NAMALWA (cell line): ENCODE data around the gene AGFG1.

Experiments used
- DNase-seq: peaks from one replicate; pipeline ENCODE4 v3.0.0-alpha.2; 2015; ENCODE audit warnings: low spot score

AGFG1 gene, protein sequence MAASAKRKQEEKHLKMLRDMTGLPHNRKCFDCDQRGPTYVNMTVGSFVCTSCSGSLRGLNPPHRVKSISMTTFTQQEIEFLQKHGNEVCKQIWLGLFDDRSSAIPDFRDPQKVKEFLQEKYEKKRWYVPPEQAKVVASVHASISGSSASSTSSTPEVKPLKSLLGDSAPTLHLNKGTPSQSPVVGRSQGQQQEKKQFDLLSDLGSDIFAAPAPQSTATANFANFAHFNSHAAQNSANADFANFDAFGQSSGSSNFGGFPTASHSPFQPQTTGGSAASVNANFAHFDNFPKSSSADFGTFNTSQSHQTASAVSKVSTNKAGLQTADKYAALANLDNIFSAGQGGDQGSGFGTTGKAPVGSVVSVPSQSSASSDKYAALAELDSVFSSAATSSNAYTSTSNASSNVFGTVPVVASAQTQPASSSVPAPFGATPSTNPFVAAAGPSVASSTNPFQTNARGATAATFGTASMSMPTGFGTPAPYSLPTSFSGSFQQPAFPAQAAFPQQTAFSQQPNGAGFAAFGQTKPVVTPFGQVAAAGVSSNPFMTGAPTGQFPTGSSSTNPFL

DNA sequence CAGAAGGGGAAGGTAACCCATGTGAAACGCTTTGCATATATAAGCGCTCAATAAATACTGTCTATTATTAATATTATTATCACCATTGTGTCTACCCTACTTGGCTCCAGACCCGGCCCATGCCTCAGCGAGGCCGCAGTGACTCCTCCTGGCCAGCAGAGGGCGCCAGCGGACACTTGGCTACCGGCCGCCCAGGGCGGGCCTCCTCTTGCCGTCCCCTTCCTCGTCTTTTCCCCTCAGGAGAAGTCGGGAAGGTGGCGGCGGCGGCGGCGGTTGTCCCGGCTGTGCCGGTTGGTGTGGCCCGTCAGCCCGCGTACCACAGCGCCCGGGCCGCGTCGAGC, at the start of gene AGFG1:
Gene AGFG1, plus strand, starts transcription at position 233 of the 341 bp plus-strand sequence. CDS start 266 bp downstream, outside the sequence.
- DNase-seq = peak; percentile 79

DNA sequence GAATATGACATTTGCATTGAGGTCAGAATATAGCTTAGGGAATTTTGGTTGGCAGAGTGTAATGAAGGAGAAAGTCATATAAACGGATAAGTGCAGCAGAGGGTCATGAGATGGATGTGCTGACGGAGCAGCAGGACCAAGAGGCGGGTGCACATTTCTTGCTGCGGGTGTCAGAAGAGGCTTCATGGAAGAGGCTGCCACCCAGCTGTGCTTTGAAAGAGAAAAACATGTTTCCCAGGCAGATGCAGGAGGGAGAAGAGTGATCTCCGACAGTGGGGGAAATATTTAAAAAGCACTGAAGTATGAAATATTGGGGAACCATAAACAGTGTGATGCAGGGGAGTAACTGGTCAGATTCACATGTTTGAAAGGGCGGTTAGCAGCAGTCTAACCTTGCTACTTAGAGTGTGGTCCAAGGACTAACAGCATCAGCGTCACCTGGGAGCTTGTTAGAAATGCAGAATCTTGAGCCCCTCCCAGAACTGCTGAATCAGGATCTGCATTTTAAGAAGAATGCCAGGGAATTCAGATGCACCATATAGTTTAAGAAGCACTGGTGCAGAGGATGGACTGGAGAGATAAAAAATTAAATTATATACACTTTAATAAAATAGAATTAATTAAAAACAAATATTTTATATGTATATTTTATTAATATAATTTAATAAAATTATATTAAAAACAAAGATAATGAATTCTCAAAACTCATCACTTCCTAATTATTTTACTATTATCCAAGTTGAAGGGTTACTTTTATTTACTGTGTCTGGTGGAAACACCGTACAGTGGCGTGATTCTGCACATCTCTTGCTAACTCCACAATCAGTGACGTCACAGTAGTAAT, 48.1 kb upstream of the AGFG1 start:
- no peak for DNase-seq

DNA sequence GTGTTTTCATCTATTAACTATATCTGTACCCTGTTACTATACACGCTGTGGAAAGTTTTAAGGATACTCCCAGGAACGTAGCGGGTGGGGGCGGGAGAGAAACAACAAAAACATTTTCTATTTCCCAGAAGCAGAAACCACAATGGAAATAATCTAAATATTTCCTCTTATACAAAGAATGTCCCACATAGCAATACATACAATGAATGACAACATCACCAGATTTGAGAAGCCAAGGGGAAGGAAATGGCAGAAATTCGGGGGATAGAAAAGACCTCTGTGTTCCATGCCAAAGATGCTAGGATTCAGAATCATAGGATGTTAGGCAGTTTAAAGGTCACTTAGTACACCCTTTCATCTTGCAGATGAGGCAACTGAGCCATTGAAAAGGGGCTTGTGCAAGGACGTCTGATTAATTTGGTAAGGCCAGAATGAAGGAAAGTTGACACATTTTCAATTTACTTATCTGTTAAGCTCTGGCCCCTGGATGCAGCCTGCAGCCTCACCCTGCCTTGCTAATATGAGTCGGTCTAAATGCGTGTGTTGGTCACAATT, 43.1 kb upstream of the AGFG1 start:
- DNase-seq = no peak

DNA sequence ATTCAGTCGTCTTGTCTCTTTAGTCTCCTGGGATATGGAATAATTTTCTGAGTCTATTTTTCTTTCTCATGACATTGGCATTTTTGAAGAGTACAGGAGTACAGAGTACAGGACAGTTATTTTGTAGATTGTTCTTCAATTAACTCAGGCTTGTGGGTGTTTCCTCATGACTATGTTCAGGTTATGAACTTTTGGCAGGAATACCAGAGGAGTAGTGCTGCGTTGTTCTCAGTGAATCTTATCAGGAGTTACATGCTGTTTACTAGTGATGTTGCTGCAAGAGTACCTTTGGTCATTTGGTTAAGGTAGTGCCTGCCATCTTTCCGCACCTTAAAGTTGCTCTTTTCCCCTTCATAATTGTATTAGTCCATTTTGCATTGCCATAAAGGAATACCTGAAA, 41.3 kb upstream of the AGFG1 start:
- DNase-seq = no peak

DNA sequence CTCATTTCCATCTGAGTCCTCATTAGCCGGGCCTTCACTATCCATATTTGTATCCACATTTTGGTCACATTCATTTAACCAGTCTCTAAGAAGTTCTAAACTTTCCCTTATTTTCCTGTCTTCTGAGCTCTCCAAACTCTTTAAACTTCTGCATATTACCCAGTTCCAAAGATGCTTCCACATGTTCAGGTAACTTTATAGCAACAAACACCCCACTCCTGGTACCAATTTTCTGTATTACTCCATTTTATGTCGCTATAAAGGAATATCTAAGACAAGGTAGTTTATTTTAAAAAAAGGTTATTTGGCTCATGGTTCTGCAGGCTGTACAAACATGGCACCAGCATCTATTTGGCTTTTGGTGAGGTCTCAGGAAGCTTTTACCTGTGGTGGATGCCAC, 38.8 kb upstream of the AGFG1 start:
- DNase-seq = no peak

DNA sequence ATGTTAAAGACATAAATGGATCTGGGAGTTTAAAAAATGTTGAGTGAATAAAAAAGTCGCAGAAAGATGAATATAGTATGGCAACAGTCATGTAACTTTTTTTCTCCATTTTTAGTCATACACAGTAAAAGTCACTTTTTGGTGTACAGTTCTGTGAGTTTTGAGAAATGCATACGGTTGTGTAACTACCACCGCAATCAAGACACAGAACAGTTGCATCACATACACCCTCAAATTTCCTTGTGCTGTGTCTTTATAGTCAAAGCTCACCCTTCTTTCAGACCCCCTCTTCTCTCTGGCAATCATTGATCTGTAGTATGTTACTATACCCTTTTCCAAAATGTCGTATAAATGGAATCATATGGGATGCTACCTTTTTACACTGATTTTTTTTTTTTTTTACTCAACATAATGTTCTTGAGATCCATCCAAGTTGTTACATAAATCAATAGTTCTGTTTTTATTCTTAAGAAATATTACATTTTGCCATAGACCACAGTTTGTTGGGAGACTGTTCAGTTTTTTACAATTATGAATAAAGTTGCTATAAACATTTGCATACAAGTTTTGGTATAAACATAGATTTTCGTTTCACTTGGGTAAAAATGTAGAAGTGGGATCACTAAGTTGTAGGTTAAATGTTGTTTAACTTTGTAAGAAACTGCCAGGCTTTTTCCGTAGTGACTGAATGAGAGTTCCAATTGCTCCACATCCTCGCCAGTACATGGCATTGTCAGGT, 35.4 kb upstream of the AGFG1 start:
- no peak for DNase-seq

DNA sequence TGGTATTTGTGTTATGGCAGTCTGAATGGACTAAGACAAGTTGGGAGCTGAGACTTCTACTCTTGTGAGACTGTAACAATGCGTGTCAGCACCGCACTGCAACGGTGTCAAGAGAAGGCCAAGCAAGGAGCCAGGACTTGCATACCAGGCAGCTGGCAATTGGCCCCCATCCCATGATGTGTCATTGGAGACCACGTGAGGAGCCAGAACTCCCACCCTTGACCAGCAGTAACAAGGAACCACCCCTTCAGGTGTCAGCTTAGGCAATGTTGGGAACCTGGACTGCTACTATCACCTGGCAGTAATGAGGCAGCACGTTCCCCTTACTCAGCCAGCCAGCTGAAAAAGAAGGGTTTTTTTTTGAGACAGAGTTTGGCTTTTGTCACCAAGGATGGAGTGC, 32.7 kb upstream of the AGFG1 start:
- no peak for DNase-seq

DNA sequence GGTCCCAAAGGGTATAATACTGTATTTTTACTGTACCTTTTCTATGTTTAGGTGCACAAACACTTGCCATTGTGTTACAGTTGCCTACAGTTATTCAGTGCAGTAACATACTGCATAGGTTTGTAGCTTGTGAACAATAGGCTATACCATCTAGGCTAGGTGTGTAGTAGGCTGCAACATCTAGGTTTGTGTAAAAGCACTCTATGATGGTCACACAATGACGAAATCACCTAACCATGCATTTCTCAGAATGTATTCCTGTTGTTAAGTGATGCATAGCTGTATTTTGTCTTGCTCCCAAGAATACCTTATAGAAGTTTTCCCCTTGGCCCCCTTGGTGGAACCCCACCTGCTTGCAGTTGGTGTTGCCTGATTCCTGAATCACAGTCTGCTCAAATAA, 29.3 kb upstream of the AGFG1 start:
- DNase-seq = no peak

DNA sequence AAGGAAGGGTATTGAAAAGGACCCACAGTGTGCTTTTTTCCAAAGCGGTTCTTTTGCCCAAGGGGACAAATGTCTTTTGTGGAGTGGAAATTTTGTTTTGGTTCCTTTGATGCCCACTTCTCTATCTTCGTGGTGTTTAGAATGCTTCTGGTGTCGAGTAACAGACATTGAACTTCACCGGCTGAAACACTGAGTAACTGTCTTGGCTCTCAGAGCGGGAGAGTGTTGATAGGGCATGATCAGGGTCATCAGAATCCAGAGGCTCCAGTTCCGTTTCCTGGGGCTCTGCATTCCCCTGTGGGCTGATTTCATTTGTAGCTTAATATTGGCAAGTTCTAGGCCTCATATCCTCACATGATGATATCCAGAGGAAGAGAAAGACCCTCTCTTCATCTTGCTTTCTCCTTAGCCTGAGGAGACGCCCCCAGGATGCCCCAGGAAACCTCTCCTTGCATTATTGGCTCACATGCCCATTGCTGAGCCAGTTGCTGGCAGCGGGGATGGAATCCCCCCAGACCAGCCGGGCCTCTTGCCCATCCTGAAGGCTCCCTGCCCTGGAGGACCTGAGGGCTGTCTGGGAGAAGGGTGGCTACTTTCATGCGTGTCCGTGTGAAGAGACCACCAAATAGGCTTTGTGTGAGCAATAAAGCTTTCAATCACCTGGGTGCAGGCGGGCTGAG, 27.9 kb upstream of the AGFG1 start:
- no peak for DNase-seq

DNA sequence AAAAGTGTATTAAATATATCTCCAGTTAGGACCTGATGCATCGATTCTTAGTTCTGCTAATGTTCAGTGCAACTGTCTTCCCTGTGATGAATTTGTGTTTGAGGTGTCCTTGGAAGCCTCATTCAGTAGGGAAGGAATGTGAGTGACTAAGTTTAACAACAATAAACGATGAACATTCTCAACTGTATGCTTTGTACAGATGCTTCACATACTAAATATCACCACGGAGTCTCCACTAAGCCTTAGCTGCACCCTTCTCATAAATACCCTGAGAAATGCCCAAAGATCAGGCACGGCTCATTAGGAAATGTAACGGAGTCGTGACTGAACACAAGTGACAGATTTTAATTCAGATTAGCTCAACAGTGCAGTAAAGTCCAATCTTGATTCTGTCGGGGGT, 24.4 kb upstream of the AGFG1 start:
- DNase-seq = no peak

DNA sequence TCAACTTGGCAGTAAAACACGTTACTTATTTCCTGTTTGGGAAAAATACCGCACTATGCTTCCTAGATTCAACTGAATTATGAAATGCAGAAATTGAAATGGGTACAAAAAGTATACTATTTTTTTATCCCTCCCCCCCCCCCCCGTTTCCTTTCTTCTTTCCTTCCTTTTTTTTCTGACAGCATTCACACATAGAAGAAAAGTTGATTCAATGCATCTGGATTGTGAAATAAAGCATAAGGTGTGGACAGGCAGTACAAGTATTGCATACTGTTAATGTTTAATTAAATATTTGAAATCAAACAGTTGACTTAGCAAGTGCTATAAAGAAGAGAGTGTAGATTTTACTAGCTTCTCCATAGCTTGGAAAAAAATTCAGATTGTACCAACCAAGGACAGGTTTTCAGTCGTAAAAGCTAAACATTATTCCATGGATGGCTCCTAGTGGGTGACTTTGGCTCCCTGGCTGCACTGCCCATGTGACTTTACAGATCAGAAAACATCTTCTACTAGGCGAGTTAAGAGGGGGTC, 21.6 kb upstream of the AGFG1 start:
- no peak for DNase-seq

DNA sequence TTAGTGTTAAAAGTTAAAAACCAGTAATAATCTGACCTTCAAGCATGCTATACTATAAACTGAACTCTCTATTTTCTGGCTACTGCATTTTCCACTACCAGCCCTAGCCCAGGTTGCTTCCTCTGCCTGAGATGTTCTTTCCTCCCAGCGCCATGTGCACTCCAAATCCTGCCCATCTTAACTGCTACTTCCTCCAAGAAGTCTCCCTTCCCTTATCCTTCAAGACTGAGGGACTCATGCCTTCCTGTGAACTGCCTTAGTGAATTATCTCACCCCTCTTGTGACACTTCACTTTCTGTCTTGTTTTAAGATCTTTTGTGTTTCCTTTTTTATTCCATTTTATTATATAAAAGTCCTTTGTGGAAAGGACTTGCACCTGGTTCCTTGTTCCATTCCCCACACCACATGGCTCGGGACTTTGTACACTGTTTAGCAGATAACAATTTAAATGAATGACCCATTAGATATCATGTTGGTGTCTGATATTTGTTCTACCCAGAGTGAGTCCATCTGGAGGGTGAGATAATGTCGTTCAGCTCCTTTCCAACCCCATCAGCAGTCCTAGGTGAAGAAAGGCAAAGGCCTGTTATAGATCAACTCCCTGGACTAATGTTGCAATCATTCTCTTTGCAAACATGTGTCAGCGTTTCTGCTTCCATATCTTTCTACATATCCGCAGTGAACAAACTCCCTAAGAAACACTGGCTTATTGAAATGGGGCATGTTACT, 20.9 kb upstream of the AGFG1 start:
- no peak for DNase-seq

DNA sequence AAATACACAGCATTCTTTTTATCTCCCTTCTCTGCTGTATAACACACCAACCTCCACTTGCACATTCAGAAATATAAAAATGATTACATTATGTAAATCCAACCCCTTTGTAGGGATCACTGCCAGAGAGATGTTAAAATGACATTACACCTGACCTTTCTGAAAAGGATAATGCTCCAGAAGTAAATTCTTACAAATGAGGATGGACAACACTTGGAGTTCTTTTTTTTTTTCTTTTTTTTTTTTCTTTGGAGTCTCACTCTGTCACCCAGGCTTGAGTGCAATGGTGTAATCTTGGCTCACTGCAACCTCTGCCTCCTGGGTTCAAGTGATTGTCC, 20.3 kb upstream of the AGFG1 start:
- DNase-seq = no peak

DNA sequence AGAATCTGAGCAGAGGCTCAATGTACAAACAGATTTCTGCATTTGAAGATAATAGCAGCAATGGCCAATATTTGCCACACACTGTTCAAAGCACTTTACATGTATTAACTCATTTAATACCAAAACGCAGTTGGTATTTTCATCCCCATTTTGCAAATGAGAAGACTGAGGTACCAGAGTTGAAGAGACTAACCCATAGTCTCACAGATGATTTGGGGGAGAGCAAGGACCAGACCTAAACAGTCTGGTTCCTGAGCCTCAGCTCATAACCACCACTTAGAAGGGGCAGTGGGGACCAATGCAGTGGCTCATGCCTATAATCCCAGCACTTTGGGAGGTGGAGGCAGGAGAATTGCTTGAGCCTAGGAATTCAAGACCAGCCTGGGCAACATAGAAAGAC, 18.1 kb upstream of the AGFG1 start:
- DNase-seq = no peak

DNA sequence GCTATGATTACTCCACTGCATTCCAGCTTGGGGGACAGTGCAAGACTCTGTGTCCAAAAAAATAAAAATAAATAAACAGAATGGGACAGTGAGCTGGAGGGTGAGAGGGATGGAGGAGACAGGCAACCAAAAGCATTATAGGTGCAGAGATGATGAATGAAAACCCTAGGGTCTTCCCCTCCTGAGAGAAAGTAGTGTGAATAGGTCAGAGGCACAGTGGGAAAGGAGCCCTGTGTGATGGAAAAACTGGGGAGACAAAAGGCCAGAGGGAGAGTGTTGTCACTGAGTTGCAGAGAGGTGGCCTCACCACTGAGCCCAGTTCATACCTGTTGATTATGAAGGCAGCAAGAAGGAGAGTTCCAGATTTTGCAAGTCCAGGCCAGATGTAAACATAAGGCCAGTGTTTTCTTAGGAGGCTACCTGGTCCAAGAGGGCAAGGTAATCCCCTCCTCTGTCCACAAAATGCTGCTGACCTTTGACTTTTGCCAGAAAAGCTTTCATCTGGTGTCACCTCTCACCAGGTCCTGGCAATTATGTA, 17.6 kb upstream of the AGFG1 start:
- no peak for DNase-seq

DNA sequence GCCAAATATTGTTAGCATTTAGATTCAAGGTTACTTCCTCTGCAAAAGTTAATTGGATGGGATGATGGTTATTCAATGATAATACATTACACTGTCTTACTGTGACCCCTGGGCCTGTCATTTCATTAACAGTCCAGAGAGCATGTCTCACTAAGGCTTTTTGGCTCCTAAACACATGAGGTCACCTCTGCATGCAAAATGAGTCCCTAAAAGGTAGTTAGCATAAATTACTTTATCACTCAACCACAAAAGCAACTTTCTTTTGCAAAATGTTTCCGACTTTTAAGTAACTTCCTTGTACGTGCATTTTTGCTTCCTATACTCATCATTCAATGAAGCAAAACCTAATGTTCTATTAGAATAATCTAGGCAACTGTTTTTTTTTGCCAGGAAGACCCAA, 16.8 kb upstream of the AGFG1 start:
- DNase-seq = no peak

DNA sequence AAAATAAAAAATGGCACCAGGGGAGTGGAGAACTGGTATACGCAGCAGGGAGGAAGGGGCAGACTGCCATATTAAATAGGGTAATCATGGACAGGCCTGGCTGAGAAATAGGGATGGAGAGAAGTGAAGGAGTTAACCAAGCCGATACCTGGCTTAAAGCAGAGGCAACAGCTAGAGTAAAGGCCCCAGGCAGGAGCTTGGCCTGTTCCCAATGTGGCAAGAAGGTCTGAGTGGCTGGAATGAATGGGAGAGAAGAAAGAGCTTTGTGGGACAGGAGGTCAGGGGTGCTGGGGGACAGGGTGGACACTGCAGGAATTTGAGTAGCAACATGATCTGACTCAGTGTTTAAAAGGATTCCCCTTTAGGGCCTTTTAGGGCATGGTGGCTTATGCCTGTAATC, 15.9 kb upstream of the AGFG1 start:
- DNase-seq = no peak

DNA sequence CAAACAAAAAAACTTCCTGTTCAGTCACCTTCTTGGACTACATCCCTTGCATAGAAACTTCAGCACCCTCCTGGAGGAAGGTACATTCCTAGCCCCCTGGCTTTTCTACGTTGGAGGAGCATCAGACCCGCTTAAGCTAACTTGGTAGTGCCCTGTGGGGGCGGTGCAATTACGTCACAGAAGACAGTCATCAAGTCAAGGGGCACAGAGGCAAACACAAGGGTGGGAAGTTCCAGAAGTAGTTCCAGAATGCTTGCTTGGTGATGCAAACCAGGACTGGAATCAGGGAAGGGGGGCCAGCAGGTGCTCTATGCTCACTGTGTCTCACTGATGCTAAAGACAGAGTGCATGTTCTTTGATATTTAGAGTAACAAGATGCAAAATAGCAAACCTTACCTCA, 15.2 kb upstream of the AGFG1 start:
- DNase-seq = no peak

DNA sequence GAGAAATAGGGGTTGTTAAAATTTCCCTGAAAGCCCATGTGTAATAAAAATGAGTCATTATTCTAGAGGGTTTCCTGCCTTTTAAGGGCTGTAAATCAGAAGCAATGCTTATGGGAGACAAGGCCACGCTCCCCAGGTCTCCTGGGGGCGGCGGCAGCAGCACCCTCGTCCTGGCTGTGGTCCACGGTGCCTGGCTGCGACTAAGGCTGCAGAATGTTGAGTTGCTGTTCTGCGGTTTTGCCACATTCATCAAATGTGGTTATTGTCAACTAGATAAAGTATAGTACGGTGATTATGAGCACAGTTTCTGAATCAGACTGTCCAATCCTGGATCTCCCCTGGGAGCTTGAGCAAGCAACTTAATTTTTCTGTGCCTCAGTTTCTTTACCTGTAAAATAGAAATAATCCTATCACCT, 11.9 kb upstream of the AGFG1 start:
- no peak for DNase-seq

DNA sequence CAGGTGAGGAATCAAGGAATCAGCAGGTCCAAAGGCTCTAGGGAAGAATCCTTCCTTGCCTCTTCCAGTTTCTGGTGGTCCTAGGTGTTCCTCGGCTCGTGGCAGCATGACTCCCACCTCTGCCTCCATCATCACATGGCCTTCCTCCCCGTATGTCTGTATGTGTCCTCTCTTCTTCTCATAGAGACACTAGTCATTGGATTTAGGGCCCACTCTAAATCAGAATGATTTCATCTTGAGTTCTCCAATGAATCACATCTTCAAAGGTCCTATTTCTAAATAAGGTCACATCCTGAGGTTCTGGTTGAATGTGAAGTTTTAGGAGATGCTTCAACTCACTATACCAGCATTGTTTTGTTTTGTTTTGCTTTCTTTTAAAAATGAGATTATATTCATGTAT, 11.1 kb upstream of the AGFG1 start:
- DNase-seq = no peak
